Stimulated activated CD4-positive, alpha-beta T cell treated with anti-CD3 and anti-CD28 coated beads, TNF-alpha, amount 100 ng/mL, for 4 hours (primary cell): ENCODE measurements around the gene IGSF21.

ENCODE experiments used
- DNase-seq, 3 experiments: peaks; one replicate each; pipeline ENCODE4 v3.0.0-alpha.2; 2020; ENCODE audit warnings: low read depth in 3 of 3

IGSF21 gene

DNA sequence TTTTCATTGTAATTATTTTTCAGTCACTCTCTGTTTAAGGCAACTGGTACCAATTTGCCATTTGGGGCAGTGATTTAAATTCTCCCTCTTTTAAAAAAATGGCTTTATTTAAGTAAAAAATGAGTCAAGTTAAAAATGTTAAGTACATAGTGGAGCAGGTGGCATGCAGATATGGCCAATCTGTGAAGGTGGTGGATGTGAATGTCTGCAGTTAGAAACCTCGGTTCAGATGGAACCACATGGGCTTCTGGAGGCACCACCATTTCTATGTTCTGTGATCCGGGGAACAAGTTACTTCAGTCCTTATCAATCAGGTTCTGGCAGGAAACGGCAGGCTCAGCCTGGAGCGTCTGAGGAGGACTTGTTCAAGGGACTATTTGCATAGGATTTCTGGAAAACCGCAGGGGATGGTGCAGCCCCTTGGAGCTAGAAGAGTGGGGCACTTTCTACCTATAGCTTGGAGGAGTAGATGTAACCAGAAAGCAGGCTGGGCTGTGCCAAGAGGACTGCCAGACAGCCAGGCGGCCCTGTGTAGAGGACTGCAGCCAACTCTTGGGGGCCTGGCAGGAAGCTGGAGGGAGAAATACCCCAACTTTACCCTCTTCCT, 12.3 kb downstream of the IGSF21 start:
- no peak for DNase-seq

DNA sequence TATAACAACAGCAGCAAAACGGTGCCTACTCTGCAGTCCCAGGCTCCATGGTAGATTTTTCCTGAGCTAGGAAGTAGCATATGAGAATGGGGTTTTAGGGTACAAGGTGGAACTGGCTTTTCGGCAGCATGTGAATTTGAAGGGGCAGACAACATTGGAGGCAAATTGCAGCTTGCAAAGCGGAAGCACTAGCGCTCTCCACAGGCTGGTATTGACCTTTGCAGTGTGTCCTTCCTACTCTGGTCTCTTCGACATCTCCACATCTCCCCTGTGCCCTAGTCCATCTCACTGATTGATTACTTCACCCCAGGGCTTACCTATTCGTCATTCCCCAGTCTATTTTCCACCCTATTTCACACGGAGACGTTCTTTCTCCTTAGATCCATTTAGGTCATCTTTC, 13.0 kb downstream of the IGSF21 start:
- DNase-seq: no peak

DNA sequence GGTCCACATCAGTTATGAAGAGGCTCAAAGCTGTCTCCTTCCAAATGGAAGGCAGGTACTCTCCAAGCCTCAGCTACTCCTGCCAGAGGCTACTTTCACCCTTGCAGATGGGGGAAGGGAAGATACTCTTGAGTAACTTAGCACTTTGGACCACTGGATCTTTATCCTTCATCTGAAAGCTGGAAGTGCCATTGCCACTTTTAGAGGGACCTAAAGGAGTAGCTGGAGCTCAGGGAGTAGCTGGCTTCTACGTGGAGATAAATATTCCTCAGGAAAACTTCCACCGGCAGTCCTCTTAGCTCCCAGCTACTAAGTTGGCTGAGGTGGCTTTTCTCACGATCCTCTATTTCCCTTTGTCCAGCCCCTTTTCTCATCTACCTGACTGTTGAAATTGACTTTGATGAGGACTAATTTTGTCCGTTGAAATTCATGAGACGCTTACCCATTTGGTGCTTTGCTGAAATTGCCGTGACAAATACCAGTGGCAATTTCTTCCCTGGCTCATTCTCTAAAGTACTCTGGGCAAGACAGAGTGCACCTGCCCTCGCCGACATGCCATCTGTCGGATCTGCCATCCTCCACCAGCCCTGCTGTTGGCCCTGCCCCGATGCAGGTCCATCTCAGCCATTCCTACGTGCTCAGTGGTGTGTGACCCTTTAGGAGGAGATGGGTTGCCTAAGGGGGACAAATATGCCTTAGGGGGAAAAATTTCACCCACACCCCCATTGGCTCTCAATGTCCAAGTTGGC, 13.6 kb downstream of the IGSF21 start:
- no peak for DNase-seq

DNA sequence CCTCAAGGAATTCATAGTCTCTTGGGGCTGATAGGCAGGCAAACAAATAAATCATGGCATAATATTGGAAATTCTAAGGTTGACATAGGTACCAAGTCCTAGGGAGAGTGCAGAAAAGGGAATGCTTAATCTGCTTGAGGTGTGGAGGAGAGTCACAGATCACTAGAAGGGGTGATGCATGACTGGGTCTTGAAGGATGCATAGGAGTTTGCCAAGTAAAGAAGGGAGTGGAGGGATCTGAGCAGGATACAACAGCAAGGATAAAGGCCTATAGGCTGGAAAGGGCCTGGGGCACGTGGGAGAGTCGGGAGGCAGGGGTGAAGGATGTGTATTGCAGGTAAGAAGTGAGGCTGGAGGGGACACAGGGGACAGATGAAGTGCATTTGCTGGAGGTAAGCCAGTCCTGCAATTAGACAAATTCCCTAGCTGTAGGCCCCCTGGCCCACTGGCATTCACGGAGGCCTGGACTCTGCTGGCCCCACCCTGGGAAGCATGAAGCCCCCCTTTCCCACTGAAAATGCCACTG, 15.9 kb downstream of the IGSF21 start:
- no peak for DNase-seq

DNA sequence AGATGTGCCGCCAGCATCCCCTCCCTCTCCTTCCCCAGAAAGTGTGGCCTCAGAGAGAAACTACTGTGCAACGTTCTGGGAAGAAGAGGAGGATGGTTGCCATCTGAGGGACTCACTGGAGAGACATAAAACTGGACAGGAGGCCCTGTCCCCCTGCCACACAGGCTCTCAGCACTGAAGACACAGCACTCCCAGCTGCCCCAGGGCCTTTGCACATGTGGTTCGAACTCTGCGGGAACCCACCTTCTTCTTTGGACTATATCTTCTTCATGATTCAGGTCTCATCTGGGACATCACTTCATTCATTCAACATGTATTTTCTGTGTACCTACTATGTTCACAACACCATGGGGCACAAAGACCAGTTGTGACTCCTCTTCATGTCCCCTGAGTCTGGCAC, 17.4 kb downstream of the IGSF21 start:
- no peak for DNase-seq

DNA sequence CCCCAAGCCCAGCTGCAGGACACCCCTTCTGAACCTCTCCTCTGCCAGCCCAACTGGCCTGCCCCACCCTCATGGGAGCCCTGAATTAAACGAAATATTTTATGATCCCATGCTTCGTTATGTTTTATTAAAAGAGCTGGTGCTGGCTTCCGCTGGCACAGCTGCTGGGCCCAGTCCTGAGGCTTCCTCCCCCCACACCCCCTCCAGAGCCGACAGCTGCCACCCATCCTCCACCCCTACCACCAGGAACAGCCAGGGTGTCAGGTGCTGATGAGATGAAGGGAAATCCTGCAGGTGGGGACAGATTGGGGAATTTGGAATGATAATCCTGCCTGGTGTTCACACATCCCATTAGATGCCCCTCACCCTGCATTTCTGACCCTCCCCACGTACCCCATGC, 19.0 kb downstream of the IGSF21 start:
- DNase-seq: no peak

DNA sequence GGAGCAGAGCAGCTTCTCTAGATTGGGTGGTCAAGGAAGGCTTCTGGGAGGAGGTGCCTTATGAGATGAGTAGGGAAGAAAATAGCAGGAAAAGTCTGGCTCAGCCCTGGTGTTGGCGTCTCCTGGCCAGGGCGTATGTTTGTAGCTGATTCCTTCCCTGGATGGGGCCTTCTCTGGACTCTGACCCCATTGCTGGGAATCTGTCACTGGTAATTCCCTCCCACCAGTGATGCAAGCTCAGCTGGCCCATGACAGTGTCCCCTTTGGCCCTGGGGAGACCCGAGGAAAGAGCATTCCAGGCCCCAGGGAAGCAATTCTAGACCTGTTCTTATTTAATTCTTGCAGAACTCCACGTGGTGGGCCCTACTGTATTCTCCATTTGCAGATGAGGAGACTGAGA, 20.7 kb downstream of the IGSF21 start:
- no peak for DNase-seq

DNA sequence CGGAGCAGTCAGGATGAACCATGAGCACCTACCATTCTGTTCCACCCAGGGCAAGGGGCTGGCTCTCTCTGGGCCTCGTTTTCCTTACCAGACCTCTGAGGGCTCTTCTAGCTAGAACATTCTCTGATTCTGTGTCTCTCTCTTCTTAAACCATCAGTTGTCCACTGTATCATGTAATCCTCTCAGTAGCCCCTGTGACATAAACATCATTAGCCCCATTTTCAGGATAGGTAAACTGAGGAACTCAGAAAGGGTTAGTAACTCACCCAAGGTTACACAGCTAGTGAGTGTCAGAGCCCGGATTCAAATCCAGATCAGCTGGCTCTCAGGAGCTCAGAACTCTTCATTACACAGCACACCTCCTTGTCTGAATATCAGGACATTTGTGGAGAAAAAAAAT, 22.8 kb downstream of the IGSF21 start:
- no peak for DNase-seq

DNA sequence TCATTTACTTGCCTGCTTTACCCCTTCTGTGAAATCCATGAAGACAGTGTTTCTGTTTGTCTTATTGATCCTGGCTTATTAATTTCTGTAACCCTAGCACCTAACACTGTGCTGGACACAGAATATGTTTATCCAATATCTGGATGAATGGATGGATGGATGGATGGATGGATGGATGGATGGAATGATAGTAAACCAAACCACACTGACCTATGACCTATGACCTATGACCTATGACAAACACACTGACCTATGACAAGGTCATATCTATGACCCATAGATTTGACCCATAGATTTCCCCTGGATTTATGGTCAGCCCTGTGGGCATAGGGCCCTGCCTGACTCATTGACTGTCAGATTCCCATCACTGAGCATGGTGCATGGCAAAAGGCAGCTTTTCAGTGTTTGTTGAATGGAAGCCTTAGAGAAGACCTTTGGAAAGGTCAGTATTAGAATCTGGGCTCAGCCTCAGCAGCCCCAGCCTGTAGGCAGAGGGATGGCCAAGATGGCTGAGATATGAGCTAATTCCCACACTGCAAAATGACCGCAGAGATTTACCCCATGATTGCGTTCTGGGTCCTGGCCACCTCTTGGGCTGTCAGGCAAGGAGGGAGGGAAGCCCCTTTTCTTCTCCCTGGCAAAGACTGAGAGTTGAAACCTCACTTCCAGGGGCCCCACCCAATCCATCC, 24.6 kb downstream of the IGSF21 start:
- no peak for DNase-seq

DNA sequence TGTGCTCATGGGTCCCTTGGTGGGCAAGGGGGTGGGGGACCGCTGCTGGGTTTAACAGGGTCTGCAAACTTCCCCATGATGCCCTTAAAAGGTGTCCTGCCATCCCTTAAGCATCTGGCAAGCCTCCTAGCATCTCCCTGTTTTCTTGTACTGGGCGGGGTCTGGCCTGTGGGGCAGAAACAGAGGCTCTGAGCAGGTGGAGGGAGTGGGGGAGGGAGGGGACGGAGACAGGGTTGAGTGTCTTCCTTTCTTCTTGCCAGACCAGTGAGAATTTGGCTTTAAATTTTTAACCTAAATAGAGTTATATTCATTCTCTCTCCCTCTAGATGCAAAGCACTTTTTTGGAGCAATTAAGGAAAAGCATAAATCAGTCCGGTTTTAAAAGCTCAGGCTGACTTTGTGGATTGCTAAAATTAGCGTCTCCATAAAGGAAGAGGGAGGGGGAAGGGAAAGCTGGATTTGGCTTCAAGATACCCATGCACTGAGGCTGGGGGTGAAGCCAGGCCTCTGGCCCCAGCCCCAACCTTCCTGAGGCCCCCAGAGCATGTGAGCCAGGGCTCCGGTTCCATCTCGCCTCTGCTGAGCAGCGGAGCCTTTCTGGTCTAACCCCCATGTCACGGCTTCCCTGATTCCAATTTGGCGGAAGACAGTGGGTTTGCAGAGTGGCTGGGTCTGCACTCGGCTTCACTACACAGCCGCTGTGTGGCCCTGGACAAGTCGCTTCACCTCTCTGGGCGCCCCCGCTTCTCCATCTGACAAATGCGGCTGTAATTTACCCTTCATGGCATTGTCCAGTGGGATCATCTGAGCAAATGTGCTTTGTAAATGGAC, 25.3 kb downstream of the IGSF21 start:
- DNase-seq: no peak

DNA sequence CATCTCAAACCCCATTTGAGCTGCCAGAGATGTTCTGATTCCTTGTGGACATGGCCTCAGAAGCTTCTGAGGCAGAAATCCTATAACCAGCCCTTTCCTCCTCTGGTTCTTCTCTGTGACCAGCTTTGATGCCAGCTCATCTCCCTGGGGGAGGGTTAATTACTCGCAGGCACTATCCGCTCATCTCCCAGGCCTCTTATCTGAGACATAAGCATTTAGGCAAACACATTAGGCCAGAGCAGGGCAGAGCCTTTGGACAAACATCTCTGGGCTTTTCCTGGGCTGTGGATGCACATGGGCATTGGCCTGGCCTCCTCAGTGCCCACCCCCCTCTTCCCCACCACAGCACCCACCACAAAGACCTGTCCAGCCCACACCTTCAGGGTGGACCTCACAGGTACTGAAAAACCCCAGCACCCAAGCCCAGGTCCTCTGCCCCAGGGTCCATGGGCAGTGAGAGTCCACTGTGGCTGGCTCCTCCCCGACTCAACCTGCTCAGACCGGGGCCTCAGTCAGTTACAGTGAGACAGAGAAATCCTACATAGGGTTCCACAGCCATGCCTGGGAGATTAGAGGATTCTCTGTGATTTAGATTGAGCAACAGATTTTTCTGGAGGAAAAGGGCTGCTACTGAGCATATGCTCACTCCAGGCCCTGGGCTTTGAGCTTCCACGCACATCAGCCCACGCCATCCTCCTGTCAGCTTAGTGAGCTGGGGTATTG, 26.9 kb downstream of the IGSF21 start:
- no peak for DNase-seq

DNA sequence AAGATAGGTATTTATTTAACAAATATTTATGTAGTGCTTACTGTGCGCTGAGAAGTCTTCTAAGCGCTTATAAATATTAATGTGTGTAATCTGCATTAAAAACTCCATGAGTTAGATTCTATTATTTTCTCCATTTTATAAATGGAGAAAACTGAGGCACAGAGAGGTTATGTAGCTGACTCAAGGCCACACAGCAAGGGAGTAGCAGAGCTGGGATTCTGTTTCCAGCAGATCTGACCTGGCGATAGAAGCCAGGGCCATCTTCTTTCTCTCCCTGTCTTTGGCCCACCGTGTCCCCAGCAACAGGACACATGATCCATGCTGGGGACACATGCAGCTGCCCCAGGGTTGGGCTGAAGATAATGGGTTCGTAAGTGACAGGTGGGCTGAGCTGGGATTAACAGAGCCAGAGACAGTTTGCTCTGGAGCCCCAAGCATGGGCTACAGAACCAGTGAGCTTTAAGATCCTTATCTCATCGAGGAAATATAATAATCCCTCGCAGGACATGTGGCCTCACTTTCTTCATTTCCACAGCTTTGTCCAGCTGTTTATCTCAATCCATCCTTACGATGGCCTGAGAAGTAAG, 30.3 kb downstream of the IGSF21 start:
- DNase-seq: no peak

DNA sequence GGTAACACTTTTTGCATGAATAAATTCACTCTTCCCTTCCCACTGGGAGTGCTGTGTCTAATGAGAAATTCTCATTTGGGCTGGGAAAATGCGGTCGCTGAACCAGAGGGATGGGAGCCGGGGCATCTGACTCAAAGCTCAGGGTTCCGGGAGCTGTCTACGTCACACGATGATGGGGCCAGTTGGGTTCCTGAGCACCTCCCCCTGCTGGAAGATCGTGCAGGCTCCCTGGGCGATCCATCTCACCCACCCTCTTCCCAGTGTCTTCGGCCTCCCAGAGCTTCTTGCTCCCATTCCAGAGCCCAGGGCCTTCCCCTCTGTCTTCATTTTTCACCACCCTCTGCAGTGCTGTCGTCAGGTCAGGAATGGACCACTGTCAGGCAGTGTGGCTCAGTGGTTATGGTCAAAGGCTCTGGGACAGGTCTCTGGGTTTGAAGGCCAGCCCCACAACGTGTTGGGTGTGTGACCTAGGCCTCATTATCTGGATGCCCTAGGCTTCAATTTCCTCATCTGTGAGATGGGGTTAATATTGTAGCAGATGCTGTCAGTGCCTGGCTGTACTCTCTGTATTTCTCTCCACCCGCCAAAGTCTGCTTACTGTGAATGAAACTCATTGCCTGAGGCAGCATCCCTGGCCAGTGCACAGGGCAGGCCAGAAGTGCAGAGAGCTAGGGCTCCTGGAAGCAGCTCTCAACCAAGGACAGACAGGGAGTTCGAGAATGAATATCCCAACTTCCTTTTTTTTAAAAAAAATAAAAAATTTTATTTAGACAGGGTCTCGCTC, 31.8 kb downstream of the IGSF21 start:
- DNase-seq: no peak

DNA sequence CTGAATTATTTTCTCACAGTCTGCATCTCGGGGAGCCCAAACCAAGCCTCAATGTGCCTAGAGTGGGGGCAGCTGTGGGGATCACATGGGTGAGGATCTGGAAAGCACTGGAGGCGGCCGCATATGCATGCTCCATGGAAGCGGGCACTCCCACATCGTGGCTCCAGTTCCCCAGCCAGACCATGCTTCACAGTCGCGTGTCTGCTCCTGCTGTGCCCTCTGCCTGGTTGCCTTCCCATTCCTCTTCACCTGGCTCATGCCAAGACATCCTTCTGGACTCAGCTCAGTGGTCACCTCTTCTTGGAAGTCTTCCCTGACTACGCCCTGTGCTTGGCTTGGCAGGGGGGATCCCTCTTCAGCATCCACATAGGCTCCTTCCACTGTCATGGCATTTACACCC, 32.8 kb downstream of the IGSF21 start:
- no peak for DNase-seq

DNA sequence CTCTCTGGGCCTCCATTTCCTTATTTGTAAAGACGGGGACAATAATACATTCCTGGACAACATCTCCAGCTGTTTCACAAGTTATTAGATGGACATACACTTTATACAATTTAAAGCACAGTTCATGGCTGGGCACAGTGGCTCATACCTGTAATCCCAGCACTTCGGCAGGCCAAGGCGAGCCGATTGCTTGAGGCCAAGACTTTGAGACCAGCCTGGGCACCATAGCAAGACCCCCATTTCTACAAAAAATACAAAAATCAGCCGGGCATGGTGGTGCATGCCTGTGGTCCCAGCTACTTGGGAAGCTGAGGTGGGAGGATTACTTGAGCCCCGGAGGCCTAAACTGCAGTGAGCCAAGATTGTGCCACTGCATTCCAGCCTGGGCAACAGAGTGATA, 34.1 kb downstream of the IGSF21 start:
- no peak for DNase-seq

DNA sequence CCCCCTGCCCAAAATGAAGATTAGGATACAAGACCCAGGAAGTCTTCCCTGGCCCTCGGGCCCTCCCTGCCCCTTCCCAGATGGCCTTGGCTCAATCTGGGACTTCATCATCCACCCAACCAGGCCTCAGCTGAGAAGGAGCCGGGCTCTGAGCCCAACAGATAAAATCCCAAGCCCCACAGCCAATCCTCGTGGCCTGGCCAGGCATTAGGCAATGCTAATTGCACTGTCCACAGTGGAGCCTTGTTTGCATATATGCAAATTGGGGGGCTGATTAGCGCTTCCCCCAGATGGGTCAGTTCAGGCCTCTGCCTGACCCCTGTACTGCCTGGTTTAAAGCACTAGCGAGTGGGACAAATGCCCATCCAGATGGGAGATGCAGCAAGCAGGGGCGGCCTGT, 34.9 kb downstream of the IGSF21 start:
- no peak for DNase-seq

DNA sequence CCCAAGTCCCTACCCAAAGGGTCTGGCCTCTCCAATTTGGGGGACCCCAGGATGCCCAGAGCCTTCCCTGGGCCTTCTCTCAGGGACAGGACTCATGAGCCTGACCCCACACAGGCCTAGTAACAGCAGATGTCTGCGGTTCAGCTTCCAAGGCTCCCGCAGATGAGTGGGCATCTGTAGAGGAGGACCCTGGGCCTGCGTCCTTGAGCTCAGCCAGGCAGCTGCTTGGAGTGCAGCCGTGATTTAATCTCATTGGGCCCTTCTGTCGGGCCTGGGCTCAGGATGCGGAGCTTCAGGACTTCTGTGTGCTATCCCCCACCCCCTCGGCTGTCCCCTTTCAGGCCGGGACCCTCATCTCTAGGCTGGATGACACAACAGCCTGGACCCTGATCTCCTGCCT, 35.4 kb downstream of the IGSF21 start:
- DNase-seq: no peak

DNA sequence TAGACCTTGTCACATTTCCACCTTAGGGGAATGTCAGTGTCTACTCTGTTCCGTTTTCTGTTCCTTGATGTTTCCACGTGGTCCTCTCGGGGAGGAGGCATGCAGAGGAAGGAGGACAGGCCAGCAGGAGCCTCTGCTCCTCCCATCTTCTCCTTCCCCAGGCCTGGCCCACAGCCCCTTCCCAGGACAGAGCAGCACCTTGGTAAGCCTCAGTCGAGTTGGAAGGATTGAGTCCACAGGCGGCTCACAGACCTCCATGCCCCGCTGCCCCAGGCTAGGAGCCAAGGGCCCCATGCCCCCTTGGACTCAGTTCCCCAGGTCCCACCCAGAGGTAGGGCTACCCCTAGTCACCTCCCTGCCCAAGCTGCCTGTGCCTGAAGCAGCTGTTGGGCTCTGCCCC, 36.5 kb downstream of the IGSF21 start:
- DNase-seq: no peak

DNA sequence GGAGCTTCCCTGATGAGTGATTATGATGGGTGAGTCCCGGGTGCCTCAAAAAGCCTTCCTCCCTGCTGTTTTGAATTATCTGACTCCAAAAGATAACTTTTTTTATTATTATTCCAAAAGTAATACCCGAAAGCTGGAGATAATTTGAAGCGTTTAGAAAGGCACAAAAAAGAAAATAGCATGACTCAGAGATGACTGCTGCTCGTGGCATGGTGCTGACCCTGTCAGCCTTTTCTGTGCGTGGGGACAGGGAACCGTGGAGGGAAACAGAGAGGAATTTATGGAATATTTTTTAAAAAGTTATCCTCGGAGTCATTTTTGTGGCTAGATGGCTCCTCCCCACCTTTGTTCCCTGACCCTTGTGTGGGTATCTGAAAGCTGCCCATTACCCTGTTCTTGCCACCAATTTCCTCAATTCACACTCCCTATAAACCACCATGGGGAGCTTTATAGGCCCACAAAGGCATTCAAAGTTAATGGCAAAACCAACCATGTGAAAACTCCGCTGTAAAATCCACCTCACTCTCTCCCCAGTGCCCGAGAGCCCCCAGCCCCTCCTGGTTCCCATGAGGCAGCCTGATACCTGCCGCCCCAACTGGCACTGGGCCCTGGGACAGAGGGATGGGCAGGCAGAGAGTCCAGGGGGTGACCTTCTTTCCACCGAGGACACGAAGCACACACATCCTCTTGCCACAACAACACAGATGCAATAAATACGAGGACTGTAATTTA, 37.5 kb downstream of the IGSF21 start:
- DNase-seq: no peak
